OCI-LY7 (cell line): ENCODE results near the gene ALOX5. TPM values are rescaled to one million over a fixed set of nuclear protein-coding genes. Genes with fewer than 3 reads are reported as not detected.

Source experiments
- BruUV-seq: library from RNA; stranded (reverse); fragments of 400-500 nt; replicated peaks from 2 replicates; lab custom pipeline; 2021; lab: Mats Ljungman, UMichigan
- CTCF ChIA-PET: fragments of 300-600 bp; sonication (Branson Sonifier 250); formaldehyde crosslinking; loops from one replicate; lab custom pipeline; 2022; ENCODE audit warnings: antibody characterized with exemption; ENCODE audit not compliant: unreplicated experiment; lab: Charles Lee
- POLR2A ChIA-PET: fragments of 300-600 bp; sonication (Branson Sonifier 250); formaldehyde crosslinking; loops from one replicate; lab custom pipeline; 2022; ENCODE audit warnings: antibody characterized with exemption; lab: Charles Lee
- DNase-seq: peaks from one replicate; pipeline ENCODE4 v3.0.0-alpha.2; 2015; ENCODE audit warnings: low spot score
- H2AFZ ChIP-seq: fragments of 200-600 bp; sonication (generic), shearing (Covaris generic); 2 replicates; pipeline ENCODE4 v1.6.1; 2014; ENCODE audit warnings: mild to moderate bottlenecking, antibody characterized with exemption, low read length, moderate library complexity
- H3K27ac ChIP-seq: fragments of 200-600 bp; sonication (generic); 2 replicates; pipeline ENCODE4 v1.5.1; 2014; ENCODE audit warnings: mixed run types, low read depth, mild to moderate bottlenecking, moderate library complexity, low read length, inconsistent platforms; ENCODE audit not compliant: poor library complexity, severe bottlenecking
- H3K36me3 ChIP-seq: fragments of 200-600 bp; sonication (generic); 2 replicates; pipeline ENCODE4 v1.6.1; 2014; ENCODE audit warnings: mild to moderate bottlenecking, antibody characterized with exemption, low read length, moderate library complexity, mixed read lengths; ENCODE audit not compliant: insufficient read depth
- H3K4me1 ChIP-seq: fragments of 200-600 bp; sonication (generic); 2 replicates; pipeline ENCODE4 v1.5.1; 2014; ENCODE audit warnings: mild to moderate bottlenecking, low read length; ENCODE audit not compliant: insufficient read depth, poor library complexity, severe bottlenecking
- H3K4me2 ChIP-seq: fragments of 200-600 bp; sonication (generic); 2 replicates; pipeline ENCODE4 v1.6.1; 2014; ENCODE audit warnings: mild to moderate bottlenecking, low read length
- H3K4me3 ChIP-seq: fragments of 200-600 bp; sonication (generic); 2 replicates; pipeline ENCODE4 v1.5.1; 2014; ENCODE audit warnings: mild to moderate bottlenecking, low read depth, low read length; ENCODE audit not compliant: poor library complexity, severe bottlenecking
- H3K79me2 ChIP-seq: fragments of 200-600 bp; sonication (generic); 2 replicates; pipeline ENCODE4 v1.6.1; 2016; ENCODE audit warnings: low read depth, mild to moderate bottlenecking, low read length, moderate library complexity, mixed read lengths; ENCODE audit not compliant: insufficient read depth
- H3K9me2 ChIP-seq: fragments of 200-600 bp; sonication (generic); 2 replicates; pipeline ENCODE4 v1.6.1; 2016; ENCODE audit warnings: mild to moderate bottlenecking, low read length, mixed read lengths; ENCODE audit not compliant: insufficient read depth
- H3K9me3 ChIP-seq: fragments of 200-600 bp; sonication (generic); 2 replicates; pipeline ENCODE4 v1.6.1; 2014; ENCODE audit warnings: mild to moderate bottlenecking, mixed run types, low read length, mixed read lengths
- H4K20me1 ChIP-seq: fragments of 200-600 bp; sonication (generic); 2 replicates; pipeline ENCODE4 v1.6.1; 2014; ENCODE audit warnings: mild to moderate bottlenecking, antibody characterized with exemption, low read length, moderate library complexity, mixed read lengths; ENCODE audit not compliant: insufficient read depth
- CTCF ChIP-seq: fragments of 200-600 bp; sonication (generic); conservative IDR thresholded peaks from 2 replicates; pipeline ENCODE4 v1.5.1; 2014; ENCODE audit warnings: mild to moderate bottlenecking, antibody characterized with exemption, low read length, moderate library complexity, mixed read lengths
- EZH2phosphoT487 ChIP-seq: fragments of 200-600 bp; sonication (generic); IDR thresholded peaks from 2 replicates; pipeline ENCODE4 v1.6.1; 2018; ENCODE audit warnings: low read depth, borderline replicate concordance, mild to moderate bottlenecking, mixed run types, antibody characterized with exemption, low read length, moderate library complexity, mixed read lengths
- intact Hi-C: fragments of 100-400 bp; cut with micrococcal nuclease; formaldehyde crosslinking; loops from one replicate; pipeline ENCODE4 v1.10.0; 2022; ENCODE audit not compliant: unreplicated experiment
- total RNA-seq, 2 experiments: library from RNA; depleted of rRNA in 1 of 2; stranded (reverse); fragments of >200 nt in 1 of 2; shearing (Covaris generic) in 1 of 2; gene quantifications; 2 replicates each; pipeline ENCODE4 v1.2.3, GENCODE V29; 2014 to 2022

Gene ALOX5
- total RNA-seq, 2 experiments from 2014 or later = 139 to 164 TPM

- Histone ChIP-seq H3K9me2 (no peaks in the 10 kb centered on the region), H3K4me1 (peaks cover 34% of the 10 kb centered on the region), H2AFZ (no peak overlapping the region), H4K20me1 (peaks cover 10% of the 10 kb centered on the region; the same call in 1 of the 2 replicates), H3K9me3 (no peaks in the 10 kb centered on the region), H3K27ac (no peak overlapping the region), H3K79me2 (0 out of 2 replicates have a peak, but pooled peaks cover 5% of the 10 kb centered on the region), H3K4me3 (no peak overlapping the region), H3K4me2 (no peak overlapping the region), H3K36me3 (peaks cover 75% of the 10 kb centered on the region)
- BruUV-seq = no TSS peak
- no peak for DNase-seq
- CTCF ChIA-PET = no interaction called here
- TF ChIP-seq CTCF (no peak), EZH2phosphoT487 (no peak)
- POLR2A ChIA-PET = interaction anchor here (1.0 kb wide), 1 partner anchor 43 kb away, joined by 3 read pairs; no protein-coding TSS in a partner anchor
- intact Hi-C loops = no loop called here
These were observed 43.7 kb downstream of the ALOX5 start for GRCh38 chr10:45417746-45418145.

GRCh38 chr10:45418417-45418848, 44.4 kb downstream of the ALOX5 start:
- no peak for DNase-seq
- peaks cover 34% of the 10 kb centered on the region for H3K4me1 ChIP-seq
- no TSS peak for BruUV-seq
- H3K4me2 ChIP-seq = peak overlapping the region; percentile 61; the same call in 1 of the 2 replicates
- no peak overlapping the region for H2AFZ ChIP-seq
- no peak overlapping the region for H3K4me3 ChIP-seq
- TF ChIP-seq CTCF (no peak), EZH2phosphoT487 (no peak)
- H3K9me2 ChIP-seq = no peaks in the 10 kb centered on the region
- intact Hi-C loops = no loop called here
- POLR2A ChIA-PET = interaction anchor here (1.0 kb wide), 1 partner anchor 43 kb away, joined by 3 read pairs; no protein-coding TSS in a partner anchor
- peaks cover 75% of the 10 kb centered on the region for H3K36me3 ChIP-seq
- H3K27ac ChIP-seq = no peak overlapping the region
- H3K9me3 ChIP-seq = no peaks in the 10 kb centered on the region
- CTCF ChIA-PET = no interaction called here
- H3K79me2 ChIP-seq = 0 out of 2 replicates have a peak, but pooled peaks cover 5% of the 10 kb centered on the region
- H4K20me1 ChIP-seq = peaks cover 10% of the 10 kb centered on the region; the same call in 1 of the 2 replicates
